A673 (cell line): ENCODE measurements around the gene ENOX1. TPM values are rescaled to one million over a fixed set of nuclear protein-coding genes. Genes with fewer than 3 reads are reported as not detected.

ENCODE experiments used
- BruUV-seq: library from RNA; stranded (reverse); fragments of 400-500 nt; replicated peaks from 2 replicates; lab custom pipeline; 2021; lab: Mats Ljungman, UMichigan
- CTCF ChIA-PET: fragments of 300-600 bp; sonication (Branson Sonifier 250); formaldehyde crosslinking; loops from one replicate; lab custom pipeline; 2022; ENCODE audit warnings: antibody characterized with exemption; lab: Charles Lee
- POLR2A ChIA-PET: fragments of 300-600 bp; sonication (Branson Sonifier 250); formaldehyde crosslinking; loops from one replicate; lab custom pipeline; 2022; ENCODE audit warnings: antibody characterized with exemption; ENCODE audit not compliant: low non-redundant PET; lab: Charles Lee
- DNase-seq: peaks from one replicate; pipeline ENCODE4 v3.0.0-alpha.2; 2015; ENCODE audit warnings: low spot score
- H3K27ac ChIP-seq: fragments of 200-600 bp; sonication (generic); 2 replicates; pipeline ENCODE4 v1.5.1; 2016; ENCODE audit warnings: mixed run types, low read depth, mild to moderate bottlenecking, mixed read lengths, antibody characterized with exemption, low read length; ENCODE audit not compliant: poor library complexity, severe bottlenecking
- H3K27me3 ChIP-seq: fragments of 200-600 bp; sonication (generic); replicated peaks from 2 replicates; pipeline ENCODE4 v1.6.1; 2017; ENCODE audit warnings: mixed run types, low read depth, mild to moderate bottlenecking, mixed read lengths, antibody characterized with exemption, low read length; ENCODE audit not compliant: insufficient read depth, poor library complexity
- H3K36me3 ChIP-seq: fragments of 200-600 bp; sonication (generic); 2 replicates; pipeline ENCODE4 v1.6.1; 2016; ENCODE audit warnings: mixed run types, mild to moderate bottlenecking, mixed read lengths, antibody characterized with exemption, low read length; ENCODE audit not compliant: insufficient read depth, poor library complexity, severe bottlenecking
- H3K4me1 ChIP-seq: fragments of 200-600 bp; sonication (generic); 2 replicates; pipeline ENCODE4 v1.6.1; 2017; ENCODE audit warnings: mixed run types, mild to moderate bottlenecking, mixed read lengths, antibody characterized with exemption, low read length; ENCODE audit not compliant: insufficient read depth, poor library complexity, severe bottlenecking
- H3K4me3 ChIP-seq: fragments of 200-600 bp; sonication (generic); 2 replicates; pipeline ENCODE4 v1.5.1; 2016; ENCODE audit warnings: low read depth, mixed run types, mild to moderate bottlenecking, mixed read lengths, low read length; ENCODE audit not compliant: poor library complexity, severe bottlenecking
- H3K9me3 ChIP-seq: fragments of 200-600 bp; sonication (generic); 2 replicates; pipeline ENCODE4 v1.6.1; 2016; ENCODE audit warnings: mixed run types, low read depth, mild to moderate bottlenecking, mixed read lengths, antibody characterized with exemption, low read length; ENCODE audit not compliant: poor library complexity, severe bottlenecking
- EZH2 ChIP-seq: fragments of 200-600 bp; sonication (generic); IDR thresholded peaks from 2 replicates; pipeline ENCODE4 v1.6.1; 2017; ENCODE audit warnings: borderline replicate concordance, low read depth, mild to moderate bottlenecking, mixed read lengths, antibody characterized with exemption, low read length; ENCODE audit not compliant: poor library complexity, severe bottlenecking
- intact Hi-C: fragments of 100-400 bp; cut with micrococcal nuclease; formaldehyde crosslinking; loops from one replicate; pipeline ENCODE4 v1.10.0; 2022; ENCODE audit not compliant: unreplicated experiment
- total RNA-seq: library from RNA; stranded (reverse); gene quantifications from 2 replicates; pipeline ENCODE4 v1.2.3, GENCODE V29; 2021
- TF ChIP-seq, protein P1 (sequence below): fragments of 300-800, 200-600 bp; sonication (generic); conservative IDR thresholded peaks from 2 replicates; pipeline ENCODE4 v1.5.1; 2017; ENCODE audit warnings: low read depth, mild to moderate bottlenecking, antibody characterized with exemption, low read length, moderate library complexity, mixed read lengths

ENOX1 gene
- total RNA-seq, 1 experiment from 2014 or later = 4.4 TPM

DNA sequence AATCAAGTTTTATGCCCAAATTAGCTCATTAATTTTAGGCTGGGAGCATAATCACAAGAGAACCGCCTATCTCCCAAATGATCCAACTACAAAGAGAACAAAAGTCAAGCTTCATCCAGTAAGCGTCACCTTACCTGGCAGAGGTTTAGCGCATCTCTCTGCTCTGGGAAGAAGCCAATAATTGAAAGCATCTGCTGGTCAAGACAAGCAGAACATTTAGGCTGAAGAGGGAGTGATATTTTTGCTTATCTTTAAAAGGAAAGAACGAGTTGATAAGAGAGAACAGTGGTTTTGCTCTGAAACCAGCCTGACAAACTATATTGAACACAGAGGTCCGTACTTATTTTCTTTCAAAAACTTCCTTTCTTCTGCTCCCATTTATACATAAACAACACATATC, 242.1 kb downstream of the ENOX1 start:
- ChIA-PET CTCF (no interaction called here), POLR2A (no interaction called here)
- no peaks in the 10 kb centered on the region for H3K36me3 ChIP-seq
- H3K4me3 ChIP-seq = no peak overlapping the region
- no peaks in the 10 kb centered on the region for H3K27me3 ChIP-seq
- no peaks in the 10 kb centered on the region for H3K9me3 ChIP-seq
- no TSS peak for BruUV-seq
- no peak for DNase-seq
- no peaks in the 10 kb centered on the region for H3K4me1 ChIP-seq
- intact Hi-C loops = no loop called here
- no peak overlapping the region for H3K27ac ChIP-seq
- TF ChIP-seq, protein P1, sequence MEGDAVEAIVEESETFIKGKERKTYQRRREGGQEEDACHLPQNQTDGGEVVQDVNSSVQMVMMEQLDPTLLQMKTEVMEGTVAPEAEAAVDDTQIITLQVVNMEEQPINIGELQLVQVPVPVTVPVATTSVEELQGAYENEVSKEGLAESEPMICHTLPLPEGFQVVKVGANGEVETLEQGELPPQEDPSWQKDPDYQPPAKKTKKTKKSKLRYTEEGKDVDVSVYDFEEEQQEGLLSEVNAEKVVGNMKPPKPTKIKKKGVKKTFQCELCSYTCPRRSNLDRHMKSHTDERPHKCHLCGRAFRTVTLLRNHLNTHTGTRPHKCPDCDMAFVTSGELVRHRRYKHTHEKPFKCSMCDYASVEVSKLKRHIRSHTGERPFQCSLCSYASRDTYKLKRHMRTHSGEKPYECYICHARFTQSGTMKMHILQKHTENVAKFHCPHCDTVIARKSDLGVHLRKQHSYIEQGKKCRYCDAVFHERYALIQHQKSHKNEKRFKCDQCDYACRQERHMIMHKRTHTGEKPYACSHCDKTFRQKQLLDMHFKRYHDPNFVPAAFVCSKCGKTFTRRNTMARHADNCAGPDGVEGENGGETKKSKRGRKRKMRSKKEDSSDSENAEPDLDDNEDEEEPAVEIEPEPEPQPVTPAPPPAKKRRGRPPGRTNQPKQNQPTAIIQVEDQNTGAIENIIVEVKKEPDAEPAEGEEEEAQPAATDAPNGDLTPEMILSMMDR = no peak
- no peak for TF ChIP-seq EZH2

- ChIA-PET POLR2A (no interaction called here), CTCF (no interaction called here)
- H3K27me3 ChIP-seq = no peaks in the 10 kb centered on the region
- intact Hi-C loops = no loop called here
- no peak overlapping the region for H3K27ac ChIP-seq
- H3K4me1 ChIP-seq = no peaks in the 10 kb centered on the region
- no peak for DNase-seq
- no peak overlapping the region for H3K4me3 ChIP-seq
- BruUV-seq = no TSS peak
- no peak for TF ChIP-seq EZH2
- TF ChIP-seq, protein P1 = no peak
- no peaks in the 10 kb centered on the region for H3K36me3 ChIP-seq
- H3K9me3 ChIP-seq = no peaks in the 10 kb centered on the region
Observed at GRCh38 chr13:43544011-43544410, 242.8 kb downstream of the ENOX1 start.

GRCh38 chr13:43543331-43543730, 243.4 kb downstream of the ENOX1 start:
- intact Hi-C loops = no loop called here
- H3K4me3 ChIP-seq = no peak overlapping the region
- no peaks in the 10 kb centered on the region for H3K9me3 ChIP-seq
- no peaks in the 10 kb centered on the region for H3K36me3 ChIP-seq
- CTCF ChIA-PET = no interaction called here
- POLR2A ChIA-PET = no interaction called here
- DNase-seq = no peak
- no peaks in the 10 kb centered on the region for H3K27me3 ChIP-seq
- BruUV-seq = no TSS peak
- TF ChIP-seq EZH2 = no peak
- TF ChIP-seq, protein P1 = no peak
- no peak overlapping the region for H3K27ac ChIP-seq
- no peaks in the 10 kb centered on the region for H3K4me1 ChIP-seq
